ENCODE measurements around the gene OR10H4.
"Not testable (repeated sequence)": the region's sequence is repeated elsewhere in the genome, so short reads cannot be mapped to it uniquely, and the experiment has no call there.

DNA sequence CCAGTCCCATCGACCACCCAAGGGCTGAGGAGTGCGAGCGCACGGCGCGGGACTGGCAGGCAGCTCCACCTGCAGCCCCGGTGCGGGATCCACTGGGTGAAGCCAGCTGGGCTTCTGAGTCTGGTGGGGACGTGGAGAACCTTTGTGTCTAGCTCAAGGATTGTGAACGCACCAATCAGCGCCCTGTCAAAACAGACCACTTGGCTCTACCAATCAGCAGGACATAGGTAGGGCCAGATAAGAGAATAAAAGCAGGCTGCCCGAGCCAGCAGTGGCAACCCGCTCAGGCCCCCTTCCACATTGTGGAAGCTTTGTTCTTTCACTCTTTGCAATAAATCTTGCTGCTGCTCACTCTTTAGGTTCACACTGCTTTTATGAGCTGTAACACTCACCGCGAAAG, 48.8 kb upstream of the OR10H4 start:
- TF ChIP-seq EP300 (IDR thresholded peaks at IDR 0.05), result not testable (repeated sequence)
- TF ChIP-seq, protein P1, sequence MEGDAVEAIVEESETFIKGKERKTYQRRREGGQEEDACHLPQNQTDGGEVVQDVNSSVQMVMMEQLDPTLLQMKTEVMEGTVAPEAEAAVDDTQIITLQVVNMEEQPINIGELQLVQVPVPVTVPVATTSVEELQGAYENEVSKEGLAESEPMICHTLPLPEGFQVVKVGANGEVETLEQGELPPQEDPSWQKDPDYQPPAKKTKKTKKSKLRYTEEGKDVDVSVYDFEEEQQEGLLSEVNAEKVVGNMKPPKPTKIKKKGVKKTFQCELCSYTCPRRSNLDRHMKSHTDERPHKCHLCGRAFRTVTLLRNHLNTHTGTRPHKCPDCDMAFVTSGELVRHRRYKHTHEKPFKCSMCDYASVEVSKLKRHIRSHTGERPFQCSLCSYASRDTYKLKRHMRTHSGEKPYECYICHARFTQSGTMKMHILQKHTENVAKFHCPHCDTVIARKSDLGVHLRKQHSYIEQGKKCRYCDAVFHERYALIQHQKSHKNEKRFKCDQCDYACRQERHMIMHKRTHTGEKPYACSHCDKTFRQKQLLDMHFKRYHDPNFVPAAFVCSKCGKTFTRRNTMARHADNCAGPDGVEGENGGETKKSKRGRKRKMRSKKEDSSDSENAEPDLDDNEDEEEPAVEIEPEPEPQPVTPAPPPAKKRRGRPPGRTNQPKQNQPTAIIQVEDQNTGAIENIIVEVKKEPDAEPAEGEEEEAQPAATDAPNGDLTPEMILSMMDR (IDR thresholded peaks at IDR 0.05), result not testable (repeated sequence)

Measured in ovary (tissue), 3 donors.